Measurements from ENCODE around the gene CPVL.

Gene CPVL

DNA sequence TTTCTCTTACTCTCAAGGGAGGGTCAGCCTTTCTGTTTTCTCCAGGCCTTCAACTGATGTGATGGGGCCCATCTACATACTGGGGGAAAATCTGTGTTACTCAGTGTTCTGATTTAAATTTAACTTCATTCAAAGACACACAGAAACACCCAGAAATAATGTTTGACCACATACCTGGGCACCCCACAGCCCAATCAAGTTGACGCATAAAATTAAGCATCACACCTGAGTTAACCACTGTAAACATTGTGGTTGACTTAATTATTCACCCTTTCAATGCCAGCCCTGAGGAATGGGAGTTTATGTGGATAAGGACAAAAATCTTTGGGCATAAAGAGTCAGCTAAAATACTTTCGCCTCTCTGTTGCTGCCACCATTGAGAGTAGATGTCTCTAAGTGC lies 38.3 kb upstream of the CPVL start:
- TF ChIP-seq EZH2 (IDR thresholded peaks at IDR 0.05; ENCODE audit: borderline replicate concordance, low read depth, low read length, severe bottlenecking): no peak
- TF ChIP-seq, protein P1, sequence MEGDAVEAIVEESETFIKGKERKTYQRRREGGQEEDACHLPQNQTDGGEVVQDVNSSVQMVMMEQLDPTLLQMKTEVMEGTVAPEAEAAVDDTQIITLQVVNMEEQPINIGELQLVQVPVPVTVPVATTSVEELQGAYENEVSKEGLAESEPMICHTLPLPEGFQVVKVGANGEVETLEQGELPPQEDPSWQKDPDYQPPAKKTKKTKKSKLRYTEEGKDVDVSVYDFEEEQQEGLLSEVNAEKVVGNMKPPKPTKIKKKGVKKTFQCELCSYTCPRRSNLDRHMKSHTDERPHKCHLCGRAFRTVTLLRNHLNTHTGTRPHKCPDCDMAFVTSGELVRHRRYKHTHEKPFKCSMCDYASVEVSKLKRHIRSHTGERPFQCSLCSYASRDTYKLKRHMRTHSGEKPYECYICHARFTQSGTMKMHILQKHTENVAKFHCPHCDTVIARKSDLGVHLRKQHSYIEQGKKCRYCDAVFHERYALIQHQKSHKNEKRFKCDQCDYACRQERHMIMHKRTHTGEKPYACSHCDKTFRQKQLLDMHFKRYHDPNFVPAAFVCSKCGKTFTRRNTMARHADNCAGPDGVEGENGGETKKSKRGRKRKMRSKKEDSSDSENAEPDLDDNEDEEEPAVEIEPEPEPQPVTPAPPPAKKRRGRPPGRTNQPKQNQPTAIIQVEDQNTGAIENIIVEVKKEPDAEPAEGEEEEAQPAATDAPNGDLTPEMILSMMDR (IDR thresholded peaks at IDR 0.05; ENCODE audit: borderline replicate concordance, extremely low read depth, low read length, poor library complexity, severe bottlenecking): no peak
- Histone ChIP-seq H3K9me3 (ENCODE audit: insufficient read depth, low read length, severe bottlenecking) (no peaks in the 10 kb centered on the region), H3K27ac (ENCODE audit: low read length) (no peak overlapping the region), H3K4me1 (ENCODE audit: insufficient read depth, low read length) (no peaks in the 10 kb centered on the region), H3K4me3 (ENCODE audit: low read depth in 1 of 2, low read length in 2 of 2) (no peak overlapping the region), H3K9ac (ENCODE audit: low read depth, low read length) (no peak overlapping the region), H4K20me1 (ENCODE audit: insufficient read depth, low read length) (no peaks in the 10 kb centered on the region), H3K36me3 (ENCODE audit: insufficient read depth, low read length) (no peaks in the 10 kb centered on the region), H3K4me2 (ENCODE audit: insufficient read depth, low read length) (no peak overlapping the region), H3K79me2 (ENCODE audit: insufficient read depth, low read length) (no peaks in the 10 kb centered on the region), H2AFZ (ENCODE audit: low read depth, low read length) (no peak overlapping the region), H3K27me3 (ENCODE audit: insufficient read depth, low read length, poor library complexity) (no peaks in the 10 kb centered on the region)
- ATAC-seq (ENCODE audit: insufficient read depth, low read depth) (no peak), DNase-seq (no peak)

GRCh38 chr7:29179115-29179514 lies 32.8 kb upstream of the CPVL start:
- H3K4me2 ChIP-seq (ENCODE audit: insufficient read depth, low read length): no peak overlapping the region
- H3K27ac ChIP-seq (ENCODE audit: low read length): no peak overlapping the region
- no peak overlapping the region for H3K9ac ChIP-seq (ENCODE audit: low read depth, low read length)
- no peaks in the 10 kb centered on the region for H3K27me3 ChIP-seq (ENCODE audit: insufficient read depth, low read length, poor library complexity)
- no peak overlapping the region for H2AFZ ChIP-seq (ENCODE audit: low read depth, low read length)
- no peak overlapping the region for H3K4me3 ChIP-seq (ENCODE audit: low read depth in 1 of 2, low read length in 2 of 2)
- no peaks in the 10 kb centered on the region for H3K79me2 ChIP-seq (ENCODE audit: insufficient read depth, low read length)
- no peak for TF ChIP-seq EZH2 (IDR thresholded peaks at IDR 0.05; ENCODE audit: borderline replicate concordance, low read depth, low read length, severe bottlenecking)
- TF ChIP-seq, protein P1 (IDR thresholded peaks at IDR 0.05; ENCODE audit: borderline replicate concordance, extremely low read depth, low read length, poor library complexity, severe bottlenecking): no peak
- DNase-seq: no peak
- H3K4me1 ChIP-seq (ENCODE audit: insufficient read depth, low read length): no peaks in the 10 kb centered on the region
- ATAC-seq (ENCODE audit: insufficient read depth, low read depth): no peak
- H4K20me1 ChIP-seq (ENCODE audit: insufficient read depth, low read length): no peaks in the 10 kb centered on the region
- H3K36me3 ChIP-seq (ENCODE audit: insufficient read depth, low read length): no peaks in the 10 kb centered on the region
- H3K9me3 ChIP-seq (ENCODE audit: insufficient read depth, low read length, severe bottlenecking): no peaks in the 10 kb centered on the region

- no peaks in the 10 kb centered on the region for H3K27me3 ChIP-seq (ENCODE audit: insufficient read depth, low read length, poor library complexity)
- no peak overlapping the region for H2AFZ ChIP-seq (ENCODE audit: low read depth, low read length)
- ATAC-seq (ENCODE audit: insufficient read depth, low read depth) (no peak), DNase-seq (no peak)
- no peak overlapping the region for H3K4me3 ChIP-seq (ENCODE audit: low read depth in 1 of 2, low read length in 2 of 2)
- no peak overlapping the region for H3K27ac ChIP-seq (ENCODE audit: low read length)
- H3K4me2 ChIP-seq (ENCODE audit: insufficient read depth, low read length): no peak overlapping the region
- peaks cover 3% of the 10 kb centered on the region for H3K4me1 ChIP-seq (ENCODE audit: insufficient read depth, low read length)
- H4K20me1 ChIP-seq (ENCODE audit: insufficient read depth, low read length): no peaks in the 10 kb centered on the region
- H3K9ac ChIP-seq (ENCODE audit: low read depth, low read length): no peak overlapping the region
- H3K9me3 ChIP-seq (ENCODE audit: insufficient read depth, low read length, severe bottlenecking): no peaks in the 10 kb centered on the region
- H3K36me3 ChIP-seq (ENCODE audit: insufficient read depth, low read length): no peaks in the 10 kb centered on the region
- TF ChIP-seq EZH2 (IDR thresholded peaks at IDR 0.05; ENCODE audit: borderline replicate concordance, low read depth, low read length, severe bottlenecking): no peak
- TF ChIP-seq, protein P1 (IDR thresholded peaks at IDR 0.05; ENCODE audit: borderline replicate concordance, extremely low read depth, low read length, poor library complexity, severe bottlenecking): no peak
- H3K79me2 ChIP-seq (ENCODE audit: insufficient read depth, low read length): no peaks in the 10 kb centered on the region
Measured at GRCh38 chr7:29177963-29178600, 31.7 kb upstream of the CPVL start.
